ENCODE results near the gene CNOT6.

GRCh38 chr5:180553530-180553929 lies 59.4 kb downstream of the CNOT6 start:
- TF ChIP-seq JUND (IDR thresholded peaks at IDR 0.05): no peak
- TF ChIP-seq CTCF (IDR thresholded peaks at IDR 0.05): no peak
- TF ChIP-seq REST (IDR thresholded peaks at IDR 0.05; ENCODE audit: low read depth, low read length): no peak
- TF ChIP-seq POLR2AphosphoS5 (IDR thresholded peaks at IDR 0.05; ENCODE audit: low read depth, low read length): no peak
